ENCODE results near the gene MS4A15.

Gene MS4A15

GRCh38 chr11:60777572-60777971 is 20.9 kb downstream of the MS4A15 start:
- DNase-seq (ENCODE audit: low spot score) = no peak

- no peak for DNase-seq (ENCODE audit: low spot score)
Observed at GRCh38 chr11:60780065-60780464, 23.4 kb downstream of the MS4A15 start.

GRCh38 chr11:60780774-60781173 is 24.1 kb downstream of the MS4A15 start:
- no peak for DNase-seq (ENCODE audit: low spot score)

GRCh38 chr11:60781286-60781980 is 24.8 kb downstream of the MS4A15 start:
- DNase-seq (ENCODE audit: low spot score) = no peak

- no peak for DNase-seq (ENCODE audit: low spot score)
Observed at GRCh38 chr11:60781981-60782316, 25.3 kb downstream of the MS4A15 start.

GRCh38 chr11:60782393-60783140 is 25.9 kb downstream of the MS4A15 start:
- no peak for DNase-seq (ENCODE audit: low spot score)

GRCh38 chr11:60783141-60783484 is 26.4 kb downstream of the MS4A15 start:
- DNase-seq (ENCODE audit: low spot score) = no peak

- DNase-seq (ENCODE audit: low spot score) = no peak
Observed at GRCh38 chr11:60783911-60784310, 27.2 kb downstream of the MS4A15 start.

GRCh38 chr11:60785136-60785535 is 28.5 kb downstream of the MS4A15 start, which contains the start of gene MS4A10:
Gene MS4A10 (plus strand): TSS chr11:60785333. CDS start chr11:60790336, 5,003 bp downstream.
- no peak for DNase-seq (ENCODE audit: low spot score)

GRCh38 chr11:60785806-60786361 is 29.2 kb downstream of the MS4A15 start:
- no peak for DNase-seq (ENCODE audit: low spot score)

GRCh38 chr11:60786811-60787567 is 30.3 kb downstream of the MS4A15 start:
- DNase-seq (ENCODE audit: low spot score) = no peak

GRCh38 chr11:60788401-60789125 is 31.9 kb downstream of the MS4A15 start:
- DNase-seq (ENCODE audit: low spot score) = no peak

- DNase-seq (ENCODE audit: low spot score) = no peak
Observed at GRCh38 chr11:60790726-60791125, 34.1 kb downstream of the MS4A15 start.

- DNase-seq (ENCODE audit: low spot score) = no peak
Observed at GRCh38 chr11:60791153-60791933, 34.7 kb downstream of the MS4A15 start.

GRCh38 chr11:60792521-60792920 is 35.9 kb downstream of the MS4A15 start:
- DNase-seq (ENCODE audit: low spot score) = no peak

GRCh38 chr11:60795291-60795690 is 38.6 kb downstream of the MS4A15 start:
- no peak for DNase-seq (ENCODE audit: low spot score)

GRCh38 chr11:60797846-60798630 is 41.4 kb downstream of the MS4A15 start:
- no peak for DNase-seq (ENCODE audit: low spot score)

- DNase-seq (ENCODE audit: low spot score) = no peak
Observed at GRCh38 chr11:60798631-60799030, 42.0 kb downstream of the MS4A15 start.

GRCh38 chr11:60801194-60801593 is 44.5 kb downstream of the MS4A15 start:
- DNase-seq (ENCODE audit: low spot score) = no peak

- no peak for DNase-seq (ENCODE audit: low spot score)
Observed at GRCh38 chr11:60803273-60803936, 46.7 kb downstream of the MS4A15 start.

Data from activated CD4-positive, alpha-beta T cell treated with anti-CD3 and anti-CD28 coated beads, Interleukin-2, Interleukin-4, amounts not matched to agents 100 ng/mL and 50 ng/mL, durations not matched to agents 16 hours and 8 hours (primary cell).